ENCODE measurements around the gene ZNG1F.
"Not testable (repeated sequence)": the region's sequence is repeated elsewhere in the genome, so short reads cannot be mapped to it uniquely, and the experiment has no call there.

GRCh38 chr9:41141878-41142277 lies 47.2 kb downstream of the ZNG1F start:
- TF ChIP-seq REST (IDR thresholded peaks at IDR 0.05; ENCODE audit: borderline replicate concordance); CTCF (IDR thresholded peaks at IDR 0.05; ENCODE audit: poor library complexity, severe bottlenecking); EZH2 (IDR thresholded peaks at IDR 0.05; ENCODE audit: borderline replicate concordance, insufficient read depth, low read length, poor library complexity, severe bottlenecking); EP300 (conservative IDR thresholded peaks at IDR 0.05; ENCODE audit: poor library complexity, severe bottlenecking): not testable (repeated sequence)

All from neural cell (in vitro differentiated cells).